OCI-LY7 (cell line): Measurements from ENCODE around the gene ACIN1. TPM values are rescaled to one million over a fixed set of nuclear protein-coding genes. Genes with fewer than 3 reads are reported as not detected.

ENCODE experiments used
- BruUV-seq: library from RNA; stranded (reverse); fragments of 400-500 nt; replicated peaks from 2 replicates; lab custom pipeline; 2021; lab: Mats Ljungman, UMichigan
- CTCF ChIA-PET: fragments of 300-600 bp; sonication (Branson Sonifier 250); formaldehyde crosslinking; loops from one replicate; lab custom pipeline; 2022; ENCODE audit warnings: antibody characterized with exemption; ENCODE audit not compliant: unreplicated experiment; lab: Charles Lee
- POLR2A ChIA-PET: fragments of 300-600 bp; sonication (Branson Sonifier 250); formaldehyde crosslinking; loops from one replicate; lab custom pipeline; 2022; ENCODE audit warnings: antibody characterized with exemption; lab: Charles Lee
- DNase-seq: peaks from one replicate; pipeline ENCODE4 v3.0.0-alpha.2; 2015; ENCODE audit warnings: low spot score
- H2AFZ ChIP-seq: fragments of 200-600 bp; sonication (generic), shearing (Covaris generic); 2 replicates; pipeline ENCODE4 v1.6.1; 2014; ENCODE audit warnings: mild to moderate bottlenecking, antibody characterized with exemption, low read length, moderate library complexity
- H3K27ac ChIP-seq: fragments of 200-600 bp; sonication (generic); 2 replicates; pipeline ENCODE4 v1.5.1; 2014; ENCODE audit warnings: mixed run types, low read depth, mild to moderate bottlenecking, moderate library complexity, low read length, inconsistent platforms; ENCODE audit not compliant: poor library complexity, severe bottlenecking
- H3K36me3 ChIP-seq: fragments of 200-600 bp; sonication (generic); 2 replicates; pipeline ENCODE4 v1.6.1; 2014; ENCODE audit warnings: mild to moderate bottlenecking, antibody characterized with exemption, low read length, moderate library complexity, mixed read lengths; ENCODE audit not compliant: insufficient read depth
- H3K4me1 ChIP-seq: fragments of 200-600 bp; sonication (generic); 2 replicates; pipeline ENCODE4 v1.5.1; 2014; ENCODE audit warnings: mild to moderate bottlenecking, low read length; ENCODE audit not compliant: insufficient read depth, poor library complexity, severe bottlenecking
- H3K4me2 ChIP-seq: fragments of 200-600 bp; sonication (generic); 2 replicates; pipeline ENCODE4 v1.6.1; 2014; ENCODE audit warnings: mild to moderate bottlenecking, low read length
- H3K4me3 ChIP-seq: fragments of 200-600 bp; sonication (generic); 2 replicates; pipeline ENCODE4 v1.5.1; 2014; ENCODE audit warnings: mild to moderate bottlenecking, low read depth, low read length; ENCODE audit not compliant: poor library complexity, severe bottlenecking
- H3K79me2 ChIP-seq: fragments of 200-600 bp; sonication (generic); 2 replicates; pipeline ENCODE4 v1.6.1; 2016; ENCODE audit warnings: low read depth, mild to moderate bottlenecking, low read length, moderate library complexity, mixed read lengths; ENCODE audit not compliant: insufficient read depth
- H3K9me2 ChIP-seq: fragments of 200-600 bp; sonication (generic); 2 replicates; pipeline ENCODE4 v1.6.1; 2016; ENCODE audit warnings: mild to moderate bottlenecking, low read length, mixed read lengths; ENCODE audit not compliant: insufficient read depth
- H3K9me3 ChIP-seq: fragments of 200-600 bp; sonication (generic); 2 replicates; pipeline ENCODE4 v1.6.1; 2014; ENCODE audit warnings: mild to moderate bottlenecking, mixed run types, low read length, mixed read lengths
- H4K20me1 ChIP-seq: fragments of 200-600 bp; sonication (generic); 2 replicates; pipeline ENCODE4 v1.6.1; 2014; ENCODE audit warnings: mild to moderate bottlenecking, antibody characterized with exemption, low read length, moderate library complexity, mixed read lengths; ENCODE audit not compliant: insufficient read depth
- EZH2phosphoT487 ChIP-seq: fragments of 200-600 bp; sonication (generic); IDR thresholded peaks from 2 replicates; pipeline ENCODE4 v1.6.1; 2018; ENCODE audit warnings: low read depth, borderline replicate concordance, mild to moderate bottlenecking, mixed run types, antibody characterized with exemption, low read length, moderate library complexity, mixed read lengths
- intact Hi-C: fragments of 100-400 bp; cut with micrococcal nuclease; formaldehyde crosslinking; loops from one replicate; pipeline ENCODE4 v1.10.0; 2022; ENCODE audit not compliant: unreplicated experiment
- total RNA-seq, 2 experiments: library from RNA; depleted of rRNA in 1 of 2; stranded (reverse); fragments of >200 nt in 1 of 2; shearing (Covaris generic) in 1 of 2; gene quantifications; 2 replicates each; pipeline ENCODE4 v1.2.3, GENCODE V29; 2014 to 2022
- TF ChIP-seq, protein P1 (sequence below): fragments of 200-600 bp; sonication (generic); conservative IDR thresholded peaks from 2 replicates; pipeline ENCODE4 v1.5.1; 2014; ENCODE audit warnings: mild to moderate bottlenecking, antibody characterized with exemption, low read length, moderate library complexity, mixed read lengths

ACIN1 gene
- total RNA-seq, 2 experiments from 2014 or later = 107 to 206 TPM

- H3K36me3 ChIP-seq = no peaks in the 10 kb centered on the region
- H3K4me3 ChIP-seq = no peak overlapping the region
- CTCF ChIA-PET = no interaction called here
- H2AFZ ChIP-seq = no peak overlapping the region
- H3K9me3 ChIP-seq = no peaks in the 10 kb centered on the region
- no peaks in the 10 kb centered on the region for H3K4me1 ChIP-seq
- POLR2A ChIA-PET = interaction anchor here (1.2 kb wide), 1 partner anchor 10 kb away, joined by 4 read pairs; no protein-coding TSS in a partner anchor
- TF ChIP-seq EZH2phosphoT487 = no peak
- TF ChIP-seq, protein P1, sequence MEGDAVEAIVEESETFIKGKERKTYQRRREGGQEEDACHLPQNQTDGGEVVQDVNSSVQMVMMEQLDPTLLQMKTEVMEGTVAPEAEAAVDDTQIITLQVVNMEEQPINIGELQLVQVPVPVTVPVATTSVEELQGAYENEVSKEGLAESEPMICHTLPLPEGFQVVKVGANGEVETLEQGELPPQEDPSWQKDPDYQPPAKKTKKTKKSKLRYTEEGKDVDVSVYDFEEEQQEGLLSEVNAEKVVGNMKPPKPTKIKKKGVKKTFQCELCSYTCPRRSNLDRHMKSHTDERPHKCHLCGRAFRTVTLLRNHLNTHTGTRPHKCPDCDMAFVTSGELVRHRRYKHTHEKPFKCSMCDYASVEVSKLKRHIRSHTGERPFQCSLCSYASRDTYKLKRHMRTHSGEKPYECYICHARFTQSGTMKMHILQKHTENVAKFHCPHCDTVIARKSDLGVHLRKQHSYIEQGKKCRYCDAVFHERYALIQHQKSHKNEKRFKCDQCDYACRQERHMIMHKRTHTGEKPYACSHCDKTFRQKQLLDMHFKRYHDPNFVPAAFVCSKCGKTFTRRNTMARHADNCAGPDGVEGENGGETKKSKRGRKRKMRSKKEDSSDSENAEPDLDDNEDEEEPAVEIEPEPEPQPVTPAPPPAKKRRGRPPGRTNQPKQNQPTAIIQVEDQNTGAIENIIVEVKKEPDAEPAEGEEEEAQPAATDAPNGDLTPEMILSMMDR = no peak
- H3K9me2 ChIP-seq = no peaks in the 10 kb centered on the region
- no peaks in the 10 kb centered on the region for H4K20me1 ChIP-seq
- H3K79me2 ChIP-seq = no peaks in the 10 kb centered on the region
- H3K27ac ChIP-seq = no peak overlapping the region
- intact Hi-C loops = no loop called here
- no peak for DNase-seq
- no TSS peak for BruUV-seq
- no peak overlapping the region for H3K4me2 ChIP-seq
These were observed 47.9 kb upstream of the ACIN1 start for GRCh38 chr14:23142826-23143225.

DNA sequence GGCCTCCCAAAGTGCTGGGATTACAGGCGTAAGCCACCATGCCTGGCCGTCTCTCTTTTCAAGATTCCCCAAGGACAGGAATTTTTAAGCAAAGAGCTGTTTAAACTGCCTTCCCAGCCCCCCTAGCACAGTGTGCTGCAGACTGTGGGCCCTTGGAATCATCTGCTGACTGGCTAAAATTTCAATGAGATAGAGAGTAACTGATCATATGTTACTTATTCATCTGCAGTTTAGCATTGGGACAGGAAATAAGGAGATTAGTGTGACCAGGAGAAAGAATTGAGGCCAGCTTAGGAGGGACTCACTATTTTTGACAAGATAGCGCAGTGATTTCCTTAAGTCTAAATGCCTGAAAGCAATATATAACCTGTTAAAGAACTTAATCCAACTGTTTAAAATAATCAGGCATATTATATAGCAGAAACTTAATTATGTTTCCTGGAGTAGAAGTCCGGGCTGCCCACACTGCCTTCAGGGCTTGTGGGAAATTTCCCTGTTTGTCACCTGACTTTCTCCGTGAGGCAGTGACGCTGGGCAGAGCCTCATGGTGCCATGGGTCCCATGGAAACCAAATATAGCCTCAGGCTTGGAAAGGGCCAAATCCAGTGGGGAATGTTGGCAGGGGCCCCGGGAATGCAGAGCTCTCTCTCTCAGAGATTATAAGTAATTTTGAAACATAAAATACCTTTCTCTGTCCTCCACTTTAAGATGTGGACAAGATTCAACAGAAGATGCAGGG lies 46.9 kb upstream of the ACIN1 start:
- no peaks in the 10 kb centered on the region for H3K9me2 ChIP-seq
- BruUV-seq = no TSS peak
- no peak for DNase-seq
- ChIA-PET POLR2A (no interaction called here), CTCF (no interaction called here)
- TF ChIP-seq, protein P1 = no peak
- no peak for TF ChIP-seq EZH2phosphoT487
- no peaks in the 10 kb centered on the region for H3K79me2 ChIP-seq
- H3K4me2 ChIP-seq = no peak overlapping the region
- no peaks in the 10 kb centered on the region for H3K9me3 ChIP-seq
- intact Hi-C loops = no loop called here
- H4K20me1 ChIP-seq = no peaks in the 10 kb centered on the region
- H3K36me3 ChIP-seq = no peaks in the 10 kb centered on the region
- no peaks in the 10 kb centered on the region for H3K4me1 ChIP-seq
- H2AFZ ChIP-seq = no peak overlapping the region
- H3K27ac ChIP-seq = no peak overlapping the region
- H3K4me3 ChIP-seq = no peak overlapping the region

GRCh38 chr14:23140371-23140770 lies 45.4 kb upstream of the ACIN1 start:
- Histone ChIP-seq H3K9me2 (no peaks in the 10 kb centered on the region), H3K27ac (no peak overlapping the region), H3K4me3 (no peak overlapping the region), H3K4me1 (no peaks in the 10 kb centered on the region), H3K4me2 (no peak overlapping the region), H3K79me2 (no peaks in the 10 kb centered on the region), H3K36me3 (no peaks in the 10 kb centered on the region), H3K9me3 (no peaks in the 10 kb centered on the region), H2AFZ (no peak overlapping the region), H4K20me1 (no peaks in the 10 kb centered on the region)
- TF ChIP-seq EZH2phosphoT487 = no peak
- TF ChIP-seq, protein P1 = no peak
- intact Hi-C loops = no loop called here
- CTCF ChIA-PET = no interaction called here
- no peak for DNase-seq
- POLR2A ChIA-PET = no interaction called here
- BruUV-seq = no TSS peak
